HEK293T (cell line): Measurements from ENCODE around the gene CCSAP.
A peak's percentile ranks its signal among the peaks of the same experiment; 100 is the strongest.

ENCODE experiments used
- CTCF ChIA-PET: fragments of 350-600 bp; formaldehyde crosslinking; extraction: SDS; loops from one replicate; lab custom pipeline; 2021; ENCODE audit warnings: antibody characterized with exemption, inconsistent platforms; lab: Yijun Ruan, JAX
- POLR2A ChIA-PET: fragments of 350-600 bp; formaldehyde crosslinking; extraction: SDS; loops from one replicate; lab custom pipeline; 2020; ENCODE audit warnings: antibody characterized with exemption, inconsistent platforms; lab: Yijun Ruan, JAX
- DNase-seq: peaks from one replicate; pipeline ENCODE4 v3.0.0; 2012; ENCODE audit warnings: mixed read lengths; ENCODE audit errors: extremely low spot score
- ARNT ChIP-seq: fragments of 450-650 bp; IDR thresholded peaks from 2 replicates; pipeline ENCODE4 v1.6.1; 2017; ENCODE audit warnings: mild to moderate bottlenecking
- FOXM1 ChIP-seq: fragments of 450-650 bp; IDR thresholded peaks from 2 replicates; pipeline ENCODE4 v1.6.1; 2017; ENCODE audit warnings: mild to moderate bottlenecking, borderline replicate concordance
- L3MBTL2 ChIP-seq: fragments of 450-650 bp; conservative IDR thresholded peaks from 2 replicates; pipeline ENCODE4 v1.6.1; 2016; ENCODE audit warnings: mild to moderate bottlenecking

CCSAP gene

GRCh38 chr1:229271448-229272159 lies 71.2 kb downstream of the CCSAP start:
- ChIA-PET CTCF (no interaction called here), POLR2A (interaction anchor here (1.0 to 1.5 kb wide), 4 partner anchors 12 to 237 kb away, joined by 3 to 6 read pairs (median 4); partner anchors contain the start of gene NUP133)
- TF ChIP-seq L3MBTL2 (0 out of 2 replicates have a peak, but pooled peaks have one; percentile 21), ARNT (0 out of 2 replicates have a peak, but pooled peaks have one; percentile 26), FOXM1 (no peak)
- DNase-seq = peak; percentile 52
